K562 (cell line): ENCODE measurements around the gene SIRT5. TPM values are rescaled to one million over a fixed set of nuclear protein-coding genes. Genes with fewer than 3 reads are reported as not detected.
A peak's percentile ranks its signal among the peaks of the same experiment; 100 is the strongest.

Experiments used
- ATAC-seq: fragments of 200-7000 bp; cut with Tn5 transposase; 3 replicates; pipeline ENCODE4 v1.9.1; 2020; ENCODE audit warnings: moderate library complexity
- BruUV-seq: library from RNA; stranded (reverse); fragments of 400-500 nt; replicated peaks from 2 replicates; lab custom pipeline; 2021; lab: Mats Ljungman, UMichigan
- CTCF ChIA-PET: fragments of 300-600 bp; formaldehyde crosslinking; extraction: SDS; loops from one replicate; lab custom pipeline; 2021; ENCODE audit warnings: low intra/inter-chr PET ratio; lab: Yijun Ruan, JAX
- POLR2A ChIA-PET: fragments of 300-600, 350-650 bp; sonication (Branson Sonifier 250); formaldehyde crosslinking; extraction: SDS; loops from one replicate; lab custom pipeline; 2021; ENCODE audit warnings: antibody characterized with exemption, inconsistent platforms; lab: Yijun Ruan, JAX
- DNase-seq, 4 experiments: peaks; one replicate each; pipeline versions ENCODE4 v3.0.0 to v3.0.0-alpha.2; 2011 to 2018; ENCODE audit warnings: low spot score in 3 of 4, mixed read lengths in 3 of 4; ENCODE audit errors: extremely low read depth in 1 of 4
- FAIRE-seq: peaks from 2 replicates; lab custom pipeline; 2011; peaks lifted over from hg19 to GRCh38; lab: Jason Lieb, UNC
- H2AFZ ChIP-seq: 2 replicates; pipeline ENCODE4 v1.6.0; 2011; ENCODE audit warnings: low read depth, low read length, control low read depth, inconsistent platforms
- H3K27ac ChIP-seq: fragments of 200-600 bp; 3 replicates; pipeline ENCODE4 v1.8.0; 2011; ENCODE audit warnings: low read depth, mild to moderate bottlenecking, control low read depth, inconsistent platforms, low read length, moderate library complexity, mixed read lengths; ENCODE audit errors: extremely low read depth
- H3K27me3 ChIP-seq, 2 experiments: fragments of 300-600 bp in 1 of 2; 2 replicates in 1 of 2; 3 replicates in 1 of 2; pipeline versions ENCODE4 v1.6.0 to v1.8.0; 2011; ENCODE audit warnings: inconsistent platforms in 2 of 2, low read length in 2 of 2, mild to moderate bottlenecking in 1 of 2, mixed read lengths in 1 of 2, moderate library complexity in 1 of 2; ENCODE audit not compliant: control insufficient read depth in 2 of 2, insufficient read depth in 2 of 2
- H3K36me3 ChIP-seq: fragments of 300-600 bp; 3 replicates; pipeline ENCODE4 v1.8.0; 2011; ENCODE audit warnings: mild to moderate bottlenecking, low read length, inconsistent platforms; ENCODE audit not compliant: control insufficient read depth, insufficient read depth
- H3K4me1 ChIP-seq, 2 experiments: fragments of 200-600 bp in 1 of 2; replicated peaks in 1 of 2; 2 replicates in 1 of 2; 3 replicates in 1 of 2; pipeline versions ENCODE4 v1.5.1 to v1.8.0; 2011; ENCODE audit warnings: inconsistent platforms in 2 of 2, low read length in 2 of 2, mild to moderate bottlenecking in 1 of 2, mixed read lengths in 1 of 2, moderate library complexity in 1 of 2; ENCODE audit not compliant: control insufficient read depth in 2 of 2, insufficient read depth in 2 of 2
- H3K4me2 ChIP-seq: 2 replicates; pipeline ENCODE4 v1.6.1; 2011; ENCODE audit warnings: low read length, control low read depth, inconsistent platforms, mixed read lengths; ENCODE audit not compliant: insufficient read depth
- H3K4me3 ChIP-seq: fragments of 200-600 bp; sonication (generic), shearing (Covaris generic); 2 replicates; pipeline ENCODE4 v1.5.1; 2016; ENCODE audit warnings: control low read depth, inconsistent platforms
- H3K79me2 ChIP-seq: fragments of 200-600 bp; 3 replicates; pipeline ENCODE4 v1.8.0; 2011; ENCODE audit warnings: low read length, inconsistent platforms; ENCODE audit not compliant: control insufficient read depth, insufficient read depth
- H3K9ac ChIP-seq, 2 experiments: 2 replicates each; pipeline versions ENCODE4 v1.6.0 to v1.6.1; 2011; ENCODE audit warnings: low read depth in 2 of 2, low read length in 2 of 2, control low read depth in 1 of 2, inconsistent platforms in 1 of 2, mild to moderate bottlenecking in 1 of 2, mixed read lengths in 1 of 2; ENCODE audit not compliant: insufficient read depth in 1 of 2
- H3K9me1 ChIP-seq: one replicate; pipeline ENCODE4 v1.6.0; 2011; ENCODE audit warnings: inconsistent platforms, mild to moderate bottlenecking, low read length, moderate library complexity; ENCODE audit not compliant: control insufficient read depth, insufficient read depth
- H3K9me3 ChIP-seq: replicated peaks from 2 replicates; pipeline ENCODE4 v1.5.1; 2011; ENCODE audit warnings: low read depth, low read length, inconsistent platforms; ENCODE audit not compliant: control insufficient read depth, insufficient read depth
- H4K20me1 ChIP-seq: replicated peaks from 2 replicates; pipeline ENCODE4 v1.6.1; 2011; ENCODE audit warnings: low read length, inconsistent platforms, mixed read lengths; ENCODE audit not compliant: control insufficient read depth, insufficient read depth
- BACH1 ChIP-seq: fragments of 200-800 bp; sonication (Bioruptor generic); IDR thresholded peaks from 2 replicates; pipeline ENCODE4 v1.6.1; 2016; ENCODE audit warnings: missing genetic modification characterization, missing compliant biosample characterization
- GABPA ChIP-seq: fragments of 200-800 bp; sonication (Bioruptor generic); conservative IDR thresholded peaks from 2 replicates; pipeline ENCODE4 v1.6.1; 2016; ENCODE audit warnings: low read depth, missing genetic modification characterization, missing compliant biosample characterization
- GTF2A2 ChIP-seq: IDR thresholded peaks from 2 replicates; pipeline ENCODE4 v1.6.1; 2016; ENCODE audit warnings: mild to moderate bottlenecking, missing genetic modification characterization, missing compliant biosample characterization
- GTF2E2 ChIP-seq: fragments of 200-800 bp; sonication (Bioruptor generic); IDR thresholded peaks from 2 replicates; pipeline ENCODE4 v1.6.1; 2016; ENCODE audit warnings: missing genetic modification characterization, missing compliant biosample characterization
- HNRNPK ChIP-seq: fragments of 200-400 bp; formaldehyde crosslinking; IDR thresholded peaks from one replicate; pipeline ENCODE4 v1.6.1; 2018; ENCODE audit warnings: mild to moderate bottlenecking, low read depth, low read length; ENCODE audit not compliant: poor library complexity, severe bottlenecking
- KAT2B ChIP-seq: IDR thresholded peaks from one replicate; pipeline ENCODE4 v1.6.1; 2012; ENCODE audit warnings: low read depth, mild to moderate bottlenecking, control low read depth, inconsistent platforms, low read length, moderate library complexity
- KLF13 ChIP-seq: fragments of 450-650 bp; IDR thresholded peaks from 2 replicates; pipeline ENCODE4 v1.6.1; 2016; ENCODE audit warnings: missing genetic modification characterization, low read depth, mild to moderate bottlenecking, missing compliant biosample characterization, moderate library complexity, borderline replicate concordance
- NCOA6 ChIP-seq: fragments of 450-650 bp; IDR thresholded peaks from 2 replicates; pipeline ENCODE4 v1.6.1; 2017; ENCODE audit warnings: mild to moderate bottlenecking
- NR3C1 ChIP-seq: sonication (generic); formaldehyde crosslinking; IDR thresholded peaks from 2 replicates; pipeline ENCODE4 v1.8.1; 2022; ENCODE audit warnings: missing genetic modification reagents
- RAD21 ChIP-seq, 2 experiments: fragments of 250-450 bp in 1 of 2; fragments of 450-650 bp in 1 of 2; sonication (Bioruptor Pico) in 1 of 2; formaldehyde crosslinking in 1 of 2; IDR thresholded peaks in 1 of 2; conservative IDR thresholded peaks in 1 of 2; 2 replicates each; pipeline versions ENCODE4 v1.4.0 to v1.8.0; 2020 to 2022; ENCODE audit warnings: mild to moderate bottlenecking in 2 of 2, moderate library complexity in 1 of 2
- RBM34 ChIP-seq: fragments of 200-400 bp; formaldehyde crosslinking; IDR thresholded peaks from 2 replicates; pipeline ENCODE4 v1.6.1; 2018; ENCODE audit warnings: low read length, borderline replicate concordance; ENCODE audit not compliant: insufficient read depth
- SMARCA4 ChIP-seq: fragments of 450-650 bp; IDR thresholded peaks from 2 replicates; pipeline ENCODE4 v1.6.1; 2016
- SRSF7 ChIP-seq: fragments of 200-400 bp; formaldehyde crosslinking; optimal IDR thresholded peaks from 2 replicates; pipeline ENCODE3; 2017; ENCODE audit warnings: mild to moderate bottlenecking, low read depth, low read length
- SRSF9 ChIP-seq: fragments of 200-400 bp; formaldehyde crosslinking; IDR thresholded peaks from 2 replicates; pipeline ENCODE4 v1.6.1; 2017; ENCODE audit warnings: low read depth, low read length, borderline replicate concordance
- STAT5A ChIP-seq: IDR thresholded peaks from 2 replicates; pipeline ENCODE4 v1.6.1; 2012; ENCODE audit warnings: low read length, inconsistent platforms, borderline replicate concordance
- TEAD2 ChIP-seq: fragments of 450-650 bp; IDR thresholded peaks from 2 replicates; pipeline ENCODE4 v1.6.1; 2016; ENCODE audit warnings: missing genetic modification characterization, control low read depth, missing compliant biosample characterization
- XRCC3 ChIP-seq: fragments of 450-650 bp; IDR thresholded peaks from 2 replicates; pipeline ENCODE4 v1.6.1; 2017; ENCODE audit warnings: mild to moderate bottlenecking, moderate library complexity
- ZNF121 ChIP-seq: sonication (generic); formaldehyde crosslinking; conservative IDR thresholded peaks from 2 replicates; pipeline ENCODE4 v1.8.0; 2022; ENCODE audit warnings: missing genetic modification reagents
- ZNF436 ChIP-seq: fragments of 250-450, 450-650 bp; sonication (Bioruptor Pico); formaldehyde crosslinking; IDR thresholded peaks from 2 replicates; pipeline ENCODE4 v1.7.0; 2020; ENCODE audit warnings: mild to moderate bottlenecking
- WGBS: fragments of 100-300 bp; shearing (Covaris generic); methylation state at CpG from one replicate; pipeline ENCODE4 v1.1.6; 2016; ENCODE audit warnings: low coverage, mixed read lengths; ENCODE audit not compliant: insufficient coverage; ENCODE audit errors: missing lambda C conversion rate; 5-methylcytosine and 5-hydroxymethylcytosine counted together
- in situ Hi-C: fragments of 300-500 bp; cut with MboI; formaldehyde crosslinking; loops from 4 replicates; pipeline ENCODE4 v1.15.0; 2018; ENCODE audit warnings: inconsistent platforms, mixed read lengths
- intact Hi-C: fragments of 100-400 bp; cut with micrococcal nuclease; formaldehyde crosslinking; loops from 2 replicates; pipeline ENCODE4 v1.14.2; 2022
- polyA plus RNA-seq, 8 experiments: library from polyadenylated mRNA; depleted of rRNA in 4 of 8; stranded (reverse) in 5 of 8; unstranded in 3 of 8; fragments of >200 nt; fragmentation: Nextera tagmentation in 2 of 8; fragmentation: Illumina TruSeq in 1 of 8; extraction: Ambion mirVana in 2 of 8; extraction: Trizol in 1 of 8; gene quantifications; 2 replicates each; pipeline versions ENCODE4 v1.2.1 to v1.2.3, GENCODE V29; 2011 to 2014; ENCODE audit warnings: inconsistent platforms in 1 of 8, missing spikeins in 1 of 8
- total RNA-seq, 7 experiments: library from RNA; depleted of rRNA in 6 of 7; stranded (reverse); fragments of >200 nt in 6 of 7; fragmentation: Illumina TruSeq in 2 of 7; extraction: Trizol in 2 of 7; gene quantifications; 2 replicates each; pipeline versions ENCODE4 v1.2.1 to v1.2.3, GENCODE V29; 2011 to 2021; ENCODE audit warnings: low replicate concordance in 1 of 7
- TF ChIP-seq, protein P1 (sequence below): fragments of 450-650 bp; formaldehyde crosslinking; IDR thresholded peaks from 2 replicates; pipeline ENCODE4 v1.4.0; 2022; ENCODE audit warnings: mild to moderate bottlenecking, moderate library complexity

SIRT5 gene
- total and polyA plus RNA-seq, 9 of the 15 experiments (the other 6 are each of a cell fraction or from before 2014, with no cell fraction given), result 2.1 to 15.7 (median 11.4) TPM

GRCh38 chr6:13615792-13616120 lies 41.4 kb downstream of the SIRT5 start:
- peak overlapping the region; percentile 95 to 97 for H3K9ac ChIP-seq
- peak; percentile 41 to 79 (median 49) for DNase-seq
- no peak for TF ChIP-seq HNRNPK
- peak; percentile 77 for TF ChIP-seq ZNF121
- TF ChIP-seq GABPA (tag), result no peak
- TF ChIP-seq GTF2A2 (tag), result no peak
- no peak for TF ChIP-seq ZNF436
- no peak for TF ChIP-seq STAT5A
- TF ChIP-seq SRSF9, result no peak
- 0 out of 2 replicates have a peak, but pooled peaks have one; percentile 11 for TF ChIP-seq NR3C1 (CRISPR knock-in tag)
- TF ChIP-seq XRCC3, result no peak
- TF ChIP-seq KLF13, result peak; percentile 77; the same call in 1 of the 2 replicates
- no peak for TF ChIP-seq SRSF7
- TF ChIP-seq KAT2B, result no peak
- TF ChIP-seq SMARCA4, result 0 out of 2 replicates have a peak, but pooled peaks have one; percentile 9
- no peak for TF ChIP-seq RBM34
- TF ChIP-seq TEAD2 (tag), result no peak
- peak; percentile 14 for TF ChIP-seq GTF2E2
- TF ChIP-seq, protein P1, sequence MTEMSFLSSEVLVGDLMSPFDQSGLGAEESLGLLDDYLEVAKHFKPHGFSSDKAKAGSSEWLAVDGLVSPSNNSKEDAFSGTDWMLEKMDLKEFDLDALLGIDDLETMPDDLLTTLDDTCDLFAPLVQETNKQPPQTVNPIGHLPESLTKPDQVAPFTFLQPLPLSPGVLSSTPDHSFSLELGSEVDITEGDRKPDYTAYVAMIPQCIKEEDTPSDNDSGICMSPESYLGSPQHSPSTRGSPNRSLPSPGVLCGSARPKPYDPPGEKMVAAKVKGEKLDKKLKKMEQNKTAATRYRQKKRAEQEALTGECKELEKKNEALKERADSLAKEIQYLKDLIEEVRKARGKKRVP (CRISPR knock-in tag), result no peak
- TF ChIP-seq RAD21 (CRISPR knock-in tag; conservative IDR thresholded peaks at IDR 0.05 in 1 of 2, IDR thresholded peaks at IDR 0.05 in 1 of 2), result peak in 1 of 2 experiments; percentile 3; a peak in 1 of 4 replicates
- no peak for TF ChIP-seq NCOA6
- no peak for TF ChIP-seq BACH1 (tag)
- TF ChIP-seq, all 486 proteins: peak for 6
- no peak for FAIRE-seq
- WGBS, result under 1% methylated on average over 14 of the region's 14 CpGs
- Histone ChIP-seq H3K79me2 (peaks cover 59% of the 10 kb centered on the region), H4K20me1 (0 out of 2 replicates have a peak, but pooled peaks cover 8% of the 10 kb centered on the region), H3K27ac (peak overlapping the region; percentile 92), H3K36me3 (peaks cover 48% of the 10 kb centered on the region), H3K9me3 (no peaks in the 10 kb centered on the region), H3K9me1 (no peaks in the 10 kb centered on the region), H3K27me3 (no peaks in the 10 kb centered on the region), H2AFZ (peak overlapping the region; percentile 81), H3K4me1 (peaks cover 11 to 25% of the 10 kb centered on the region in 2 experiments), H3K4me2 (peak overlapping the region; percentile 93), H3K4me3 (peak overlapping the region; percentile 80)
- BruUV-seq, result no TSS peak
- intact Hi-C loops, result loop anchor here (2.0 to 5.0 kb wide), 3 partner anchors 41 to 95 kb away; partner anchors contain the start of genes RANBP9 and SIRT5
- ATAC-seq, result peak; percentile 77
- in situ Hi-C loops, result no loop called here
- ChIA-PET POLR2A (interaction anchor here (0.6 to 4.9 kb wide), 27 partner anchors 9 to 297 kb away, joined by 3 to 31 read pairs (median 4); partner anchors contain the start of genes RANBP9 and SIRT5), CTCF (no interaction called here)
